OCI-LY7 (cell line): ENCODE results near the gene DNAI1.

Experiments used
- EZH2phosphoT487 ChIP-seq: fragments of 200-600 bp; sonication (generic); IDR thresholded peaks from 2 replicates; pipeline ENCODE4 v1.6.1; 2018; ENCODE audit warnings: low read depth, borderline replicate concordance, mild to moderate bottlenecking, mixed run types, antibody characterized with exemption, low read length, moderate library complexity, mixed read lengths
- TF ChIP-seq, protein P1 (sequence below): fragments of 200-600 bp; sonication (generic); conservative IDR thresholded peaks from 2 replicates; pipeline ENCODE4 v1.5.1; 2014; ENCODE audit warnings: mild to moderate bottlenecking, antibody characterized with exemption, low read length, moderate library complexity, mixed read lengths

DNA sequence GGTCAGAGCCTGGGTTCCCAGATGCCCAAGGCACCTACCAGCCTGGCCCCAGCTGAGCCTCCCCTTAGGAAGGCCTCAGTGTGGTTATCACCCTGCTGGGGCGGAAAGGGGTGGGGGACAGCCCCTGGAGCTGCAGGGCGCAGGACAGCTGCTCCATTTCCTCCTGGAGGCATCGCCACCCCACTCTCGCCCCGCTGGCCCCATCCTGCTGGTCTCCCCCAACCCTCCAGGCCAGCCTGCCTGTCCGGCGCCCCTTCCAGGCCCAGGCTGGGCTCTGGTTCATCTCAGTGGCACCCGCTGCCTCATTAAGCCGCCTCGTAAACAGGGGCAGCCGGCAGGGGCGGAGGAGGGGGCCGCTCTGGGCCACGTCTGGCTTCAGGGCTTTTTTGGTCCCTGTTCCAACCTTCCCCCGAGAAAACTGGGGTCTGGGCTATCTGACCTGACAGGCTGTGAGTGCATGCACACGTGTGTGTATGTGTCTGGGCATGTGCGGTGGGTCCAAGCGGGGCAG, 95.0 kb downstream of the DNAI1 start:
- TF ChIP-seq, protein P1, sequence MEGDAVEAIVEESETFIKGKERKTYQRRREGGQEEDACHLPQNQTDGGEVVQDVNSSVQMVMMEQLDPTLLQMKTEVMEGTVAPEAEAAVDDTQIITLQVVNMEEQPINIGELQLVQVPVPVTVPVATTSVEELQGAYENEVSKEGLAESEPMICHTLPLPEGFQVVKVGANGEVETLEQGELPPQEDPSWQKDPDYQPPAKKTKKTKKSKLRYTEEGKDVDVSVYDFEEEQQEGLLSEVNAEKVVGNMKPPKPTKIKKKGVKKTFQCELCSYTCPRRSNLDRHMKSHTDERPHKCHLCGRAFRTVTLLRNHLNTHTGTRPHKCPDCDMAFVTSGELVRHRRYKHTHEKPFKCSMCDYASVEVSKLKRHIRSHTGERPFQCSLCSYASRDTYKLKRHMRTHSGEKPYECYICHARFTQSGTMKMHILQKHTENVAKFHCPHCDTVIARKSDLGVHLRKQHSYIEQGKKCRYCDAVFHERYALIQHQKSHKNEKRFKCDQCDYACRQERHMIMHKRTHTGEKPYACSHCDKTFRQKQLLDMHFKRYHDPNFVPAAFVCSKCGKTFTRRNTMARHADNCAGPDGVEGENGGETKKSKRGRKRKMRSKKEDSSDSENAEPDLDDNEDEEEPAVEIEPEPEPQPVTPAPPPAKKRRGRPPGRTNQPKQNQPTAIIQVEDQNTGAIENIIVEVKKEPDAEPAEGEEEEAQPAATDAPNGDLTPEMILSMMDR = no peak
- no peak for TF ChIP-seq EZH2phosphoT487
